ENCODE measurements around the gene ATP9A. TPM values are rescaled to one million over a fixed set of nuclear protein-coding genes. Genes with fewer than 3 reads are reported as not detected.

Gene ATP9A
- total and polyA plus RNA-seq, 2 of the 4 experiments (the other 2 are of a cell fraction), result 10.6 to 22.4 TPM

DNA sequence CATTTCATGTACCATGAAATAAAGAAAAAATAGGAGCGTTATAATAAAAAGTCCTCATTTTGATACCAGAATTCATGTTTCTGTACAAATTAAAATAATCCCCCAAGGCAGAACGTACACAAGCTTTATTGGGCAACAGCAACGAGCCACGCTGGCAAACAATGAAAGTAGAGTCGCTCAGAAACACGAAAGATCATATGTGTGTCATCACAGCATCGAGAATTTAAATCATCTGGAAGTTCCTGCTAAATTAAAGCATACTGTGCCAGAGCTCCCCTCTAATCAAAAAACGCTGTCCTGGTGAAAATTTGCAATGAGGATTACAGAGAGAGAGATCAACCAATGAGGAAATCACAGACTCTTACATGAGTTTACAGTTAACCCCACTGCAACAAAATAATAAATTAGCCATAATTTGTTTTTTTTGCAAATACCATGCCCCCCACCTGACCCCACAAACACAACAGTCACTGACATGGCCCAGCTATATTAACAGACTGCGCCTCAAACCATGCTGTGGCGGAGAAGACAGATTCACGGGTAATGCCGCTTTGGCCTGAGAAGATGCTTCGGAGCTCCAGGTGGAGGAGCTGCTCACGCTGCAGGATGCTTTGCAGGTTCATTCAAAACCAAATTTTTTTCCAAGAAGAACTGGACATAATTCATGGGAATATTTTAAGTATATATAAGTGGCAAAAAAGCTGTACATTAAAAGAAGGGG lies 171.4 kb downstream of the ATP9A start:
- Histone ChIP-seq H4K8ac (ENCODE audit: low read depth in 2 of 2, low read length in 2 of 2) (no peak overlapping the region), H4K91ac (ENCODE audit: insufficient read depth, low read depth, low read length) (no peak overlapping the region), H2AK9ac (replicated peaks; ENCODE audit: low read depth, low read length, poor library complexity) (no peak overlapping the region), H2AFZ (replicated peaks; ENCODE audit: low read length, poor library complexity) (no peak overlapping the region), H2BK5ac (ENCODE audit: low read depth, low read length, poor library complexity, severe bottlenecking) (no peak overlapping the region), H3K9me1 (ENCODE audit: insufficient read depth, low read length) (no peaks in the 10 kb centered on the region), H3K27ac (ENCODE audit: insufficient read depth, low read length) (no peak overlapping the region), H4K20me1 (ENCODE audit: insufficient read depth, low read length) (no peaks in the 10 kb centered on the region), H3K14ac (replicated peaks; ENCODE audit: low read depth, low read length) (no peak overlapping the region), H3K36me3 (ENCODE audit: control insufficient read depth, insufficient read depth, low read length) (peaks cover 19% of the 10 kb centered on the region), H4K5ac (ENCODE audit: low read depth, low read length) (no peak overlapping the region), H3K79me1 (ENCODE audit: low read depth in 1 of 2, low read length in 2 of 2) (no peaks in the 10 kb centered on the region), H2AK5ac (ENCODE audit: low read depth, low read length) (no peak overlapping the region), H3K4ac (ENCODE audit: low read depth, low read length) (no peak overlapping the region), H2BK120ac (ENCODE audit: low read depth, low read length) (no peak overlapping the region), H3K4me1 (ENCODE audit: control insufficient read depth, insufficient read depth, low read length) (no peaks in the 10 kb centered on the region), H3K4me3 (ENCODE audit: insufficient read depth, low read depth, low read length) (no peak overlapping the region), H3K9ac (ENCODE audit: low read depth, low read length) (no peak overlapping the region), H3K4me2 (ENCODE audit: low read depth, low read length) (no peak overlapping the region), H3K18ac (ENCODE audit: low read depth, low read length) (no peak overlapping the region), H3K56ac (ENCODE audit: extremely low read depth, insufficient read depth, low read length) (no peak overlapping the region), H2BK20ac (ENCODE audit: low read depth, low read length) (no peak overlapping the region), H2BK15ac (ENCODE audit: low read depth, low read length) (no peak overlapping the region), H3K9me3 (ENCODE audit: control insufficient read depth, insufficient read depth, low read length) (no peaks in the 10 kb centered on the region), H3K23ac (ENCODE audit: low read depth, low read length) (no peak overlapping the region), H3K27me3 (ENCODE audit: control insufficient read depth, insufficient read depth, low read length) (no peaks in the 10 kb centered on the region)
- DNase-seq (no peak), ATAC-seq (ENCODE audit: low read depth) (no peak)
- in situ Hi-C loops (cut with MboI; ENCODE audit: low sequenced_read_pairs) (loop anchor here (10.0 kb wide), 1 partner anchor 612 kb away; no protein-coding TSS in a partner anchor), intact Hi-C loops (cut with micrococcal nuclease) (no loop called here), dilution Hi-C loops (cut with HindIII; ENCODE audit: low sequenced_read_pairs, unreplicated experiment) (loop anchor here (25.0 kb wide), 1 partner anchor 185 kb away; no protein-coding TSS in a partner anchor)
- POLR2A ChIA-PET (ENCODE audit: unreplicated experiment), result no interaction called here
- CTCF ChIA-PET, result interaction anchor here (0.7 to 1.6 kb wide), 5 partner anchors 14 to 609 kb away, joined by 3 to 5 read pairs (median 4); no protein-coding TSS in a partner anchor
- TF ChIP-seq MAZ (IDR thresholded peaks at IDR 0.05; ENCODE audit: borderline replicate concordance, low read depth, low read length), result no peak
- BruUV-seq (replicated peaks), result no TSS peak
- WGBS, 2 experiments (ENCODE audit: extremely low coverage in 2 of 2, insufficient read length in 1 of 2), result 69% methylated on average over 5 of the region's 14 CpGs; no CpG with 5 or more reads in 1 of the 2 experiments
